GM21526 (cell line): ENCODE measurements around the gene MAPT.
"Not testable (repeated sequence)": the region's sequence is repeated elsewhere in the genome, so short reads cannot be mapped to it uniquely, and the experiment has no call there.

Experiments used
- ATAC-seq: cut with Tn5 transposase; IDR thresholded peaks from one replicate; pipeline ENCODE4 v1.9.1; 2021; ENCODE audit warnings: moderate library complexity; ENCODE audit not compliant: unreplicated experiment, low FRiP score

Gene MAPT

GRCh38 chr17:45861165-45861564 is 33.2 kb upstream of the MAPT start:
- no peak for ATAC-seq

- not testable (repeated sequence) for ATAC-seq
These were observed 32.2 kb upstream of the MAPT start for GRCh38 chr17:45862127-45862526.

GRCh38 chr17:45863857-45864654 is 30.3 kb upstream of the MAPT start:
- ATAC-seq = no peak

- ATAC-seq = no peak
These were observed 27.2 kb upstream of the MAPT start for GRCh38 chr17:45867171-45867570.

GRCh38 chr17:45867702-45868101 is 26.7 kb upstream of the MAPT start:
- no peak for ATAC-seq

- ATAC-seq = no peak
These were observed 26.1 kb upstream of the MAPT start for GRCh38 chr17:45868276-45868675.

- ATAC-seq = no peak
These were observed 24.5 kb upstream of the MAPT start for GRCh38 chr17:45869676-45870341.

GRCh38 chr17:45870342-45870974 is 23.9 kb upstream of the MAPT start:
- no peak for ATAC-seq

- no peak for ATAC-seq
These were observed 22.6 kb upstream of the MAPT start for GRCh38 chr17:45871718-45872117.

GRCh38 chr17:45873728-45874127 is 20.6 kb upstream of the MAPT start:
- ATAC-seq = no peak

GRCh38 chr17:45874151-45874550 is 20.2 kb upstream of the MAPT start:
- ATAC-seq = no peak

GRCh38 chr17:45876539-45876938 is 17.8 kb upstream of the MAPT start:
- no peak for ATAC-seq

- no peak for ATAC-seq
These were observed 16.9 kb upstream of the MAPT start for GRCh38 chr17:45877467-45877866.

GRCh38 chr17:45883063-45883462 is 11.3 kb upstream of the MAPT start:
- no peak for ATAC-seq

GRCh38 chr17:45886852-45887251 is 7.5 kb upstream of the MAPT start:
- no peak for ATAC-seq

GRCh38 chr17:45888392-45888791 is 6.0 kb upstream of the MAPT start:
- ATAC-seq = no peak

- no peak for ATAC-seq
These were observed 4.8 kb upstream of the MAPT start for GRCh38 chr17:45889579-45889978.

GRCh38 chr17:45893725-45894021 is 681 bp upstream of the MAPT start:
- no peak for ATAC-seq

- no peak for ATAC-seq
These were observed 1.1 kb downstream of the MAPT start for GRCh38 chr17:45895304-45895968.

- ATAC-seq = no peak
These were observed 1.8 kb downstream of the MAPT start for GRCh38 chr17:45895969-45896785.
